OCI-LY1 (cell line): ENCODE data around the gene CSK.

Source experiments
- H2AFZ ChIP-seq: fragments of 200-600 bp; sonication (generic), shearing (Covaris generic); 2 replicates; pipeline ENCODE4 v1.6.0; 2014; ENCODE audit warnings: antibody characterized with exemption, mild to moderate bottlenecking, low read length
- H3F3A ChIP-seq: fragments of 200-600 bp; sonication (generic), shearing (Covaris generic); 2 replicates; pipeline ENCODE4 v1.6.0; 2014; ENCODE audit warnings: mild to moderate bottlenecking, antibody characterized with exemption, low read length, moderate library complexity; ENCODE audit not compliant: insufficient read depth
- H3K27ac ChIP-seq: fragments of 200-600 bp; sonication (generic); 2 replicates; pipeline ENCODE4 v1.5.1; 2014; ENCODE audit warnings: low read length, mixed run types, mild to moderate bottlenecking, low read depth; ENCODE audit not compliant: poor library complexity, severe bottlenecking
- H3K27me3 ChIP-seq: fragments of 200-600 bp; sonication (generic); 2 replicates; pipeline ENCODE4 v1.6.0; 2014; ENCODE audit warnings: antibody characterized with exemption, mild to moderate bottlenecking, low read length, moderate library complexity; ENCODE audit not compliant: insufficient read depth
- H3K36me3 ChIP-seq: fragments of 200-600 bp; sonication (generic); 2 replicates; pipeline ENCODE4 v1.6.1; 2014; ENCODE audit warnings: mild to moderate bottlenecking, antibody characterized with exemption, low read length, moderate library complexity, mixed read lengths; ENCODE audit not compliant: insufficient read depth
- H3K4me1 ChIP-seq: fragments of 200-600 bp; sonication (generic); 2 replicates; pipeline ENCODE4 v1.5.1; 2014; ENCODE audit warnings: mild to moderate bottlenecking, low read length, moderate library complexity; ENCODE audit not compliant: insufficient read depth, severe bottlenecking
- H3K4me2 ChIP-seq: fragments of 200-600 bp; sonication (generic), shearing (Covaris generic); 2 replicates; pipeline ENCODE4 v1.6.1; 2014; ENCODE audit warnings: low read length
- H3K4me3 ChIP-seq: fragments of 200-600 bp; sonication (generic); 2 replicates; pipeline ENCODE4 v1.5.1; 2014; ENCODE audit warnings: low read length, low read depth, mild to moderate bottlenecking, mixed read lengths; ENCODE audit not compliant: poor library complexity, severe bottlenecking
- H3K79me2 ChIP-seq: fragments of 200-600 bp; shearing (Covaris generic); 2 replicates; pipeline ENCODE4 v1.6.1; 2016; ENCODE audit warnings: mixed run types, low read length, mixed read lengths; ENCODE audit not compliant: insufficient read depth
- H3K9ac ChIP-seq: fragments of 200-600 bp; sonication (generic), shearing (Covaris generic); 2 replicates; pipeline ENCODE4 v1.6.1; 2014; ENCODE audit warnings: mild to moderate bottlenecking, low read length, mixed read lengths
- H3K9me2 ChIP-seq: fragments of 200-600 bp; sonication (generic), shearing (Covaris generic); 2 replicates; pipeline ENCODE4 v1.6.1; 2014; ENCODE audit warnings: low read depth, mild to moderate bottlenecking, low read length, mixed read lengths
- H3K9me3 ChIP-seq: fragments of 200-600 bp; shearing (Covaris generic); 2 replicates; pipeline ENCODE4 v1.6.1; 2014; ENCODE audit warnings: low read length, mixed read lengths
- H4K20me1 ChIP-seq: fragments of 200-600 bp; sonication (generic), shearing (Covaris generic); 2 replicates; pipeline ENCODE4 v1.6.0; 2016; ENCODE audit warnings: mild to moderate bottlenecking, low read length; ENCODE audit not compliant: insufficient read depth
- CTCF ChIP-seq: fragments of 200-600 bp; sonication (generic), shearing (Covaris generic); IDR thresholded peaks from 2 replicates; pipeline ENCODE4 v1.5.1; 2017; ENCODE audit warnings: mild to moderate bottlenecking, antibody characterized with exemption, low read length, moderate library complexity, mixed read lengths
- EZH2 ChIP-seq: fragments of 200-600 bp; sonication (generic), shearing (Covaris generic); IDR thresholded peaks from 2 replicates; pipeline ENCODE4 v1.8.0; 2017; ENCODE audit warnings: borderline replicate concordance, mixed run types, mild to moderate bottlenecking, antibody characterized with exemption, low read length, moderate library complexity, mixed read lengths

CSK gene

DNA sequence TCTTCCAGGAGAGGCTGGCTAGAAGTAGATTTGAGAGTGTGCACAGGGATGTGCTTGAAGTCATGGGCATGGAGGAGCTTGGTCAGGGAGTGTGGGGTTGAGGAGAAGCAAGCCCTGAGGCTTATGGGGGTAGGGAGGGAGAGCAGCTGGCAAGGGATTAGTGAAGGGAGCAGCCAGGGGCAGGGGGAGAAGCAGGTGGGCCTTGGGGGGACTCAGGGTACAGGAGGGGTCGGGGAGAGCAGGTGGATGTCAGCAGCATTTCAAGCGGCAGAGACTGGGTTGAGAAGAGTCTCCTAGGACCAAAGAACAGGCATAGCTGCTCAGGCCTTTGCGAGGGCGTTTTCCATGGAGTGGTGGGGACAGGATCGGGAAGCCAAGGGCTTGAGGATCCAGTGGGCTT lies 27.4 kb downstream of the CSK start:
- Histone ChIP-seq H3K79me2 (no peaks in the 10 kb centered on the region), H3K9me2 (no peaks in the 10 kb centered on the region), H3K27ac (no peak overlapping the region), H3K4me1 (no peaks in the 10 kb centered on the region), H3F3A (no peaks in the 10 kb centered on the region), H4K20me1 (no peaks in the 10 kb centered on the region), H3K9ac (no peak overlapping the region), H3K4me2 (no peak overlapping the region), H3K9me3 (no peaks in the 10 kb centered on the region), H3K27me3 (no peaks in the 10 kb centered on the region; the same call in 1 of the 2 replicates), H3K4me3 (no peak overlapping the region), H3K36me3 (peaks cover 11% of the 10 kb centered on the region), H2AFZ (no peak overlapping the region)
- TF ChIP-seq CTCF (no peak), EZH2 (no peak)

- Histone ChIP-seq H3K36me3 (peaks cover 4% of the 10 kb centered on the region; the same call in 1 of the 2 replicates), H3K4me1 (no peaks in the 10 kb centered on the region), H3F3A (no peaks in the 10 kb centered on the region), H3K79me2 (no peaks in the 10 kb centered on the region), H3K9ac (no peak overlapping the region), H2AFZ (no peak overlapping the region), H3K9me3 (no peaks in the 10 kb centered on the region), H3K4me3 (no peak overlapping the region), H3K27ac (no peak overlapping the region), H3K27me3 (no peaks in the 10 kb centered on the region; the same call in 1 of the 2 replicates), H3K4me2 (no peak overlapping the region), H3K9me2 (no peaks in the 10 kb centered on the region), H4K20me1 (no peaks in the 10 kb centered on the region)
- no peak for TF ChIP-seq CTCF
- TF ChIP-seq EZH2, result no peak
Observed at GRCh38 chr15:74809956-74810355, 28.1 kb downstream of the CSK start.

GRCh38 chr15:74812533-74812932 lies 30.7 kb downstream of the CSK start, which contains the start of gene LMAN1L:
TSS of gene LMAN1L (plus strand) at chr15:74812835. CDS start at chr15:74812855, 20 bp downstream.
- no peak within 1 kb of the TSS for H2AFZ ChIP-seq
- no peaks in the 10 kb centered on the region for H3F3A ChIP-seq
- H3K27me3 ChIP-seq, result no peaks in the 10 kb centered on the region; the same call in 1 of the 2 replicates
- TF ChIP-seq CTCF (no peak), EZH2 (no peak)
- H3K9me3 ChIP-seq, result no peaks in the 10 kb centered on the region
- no peak within 1 kb of the TSS for H3K4me3 ChIP-seq
- no peaks in the 10 kb centered on the region for H3K9me2 ChIP-seq
- H3K4me1 ChIP-seq, result peaks cover 7% of the 10 kb centered on the region
- H3K36me3 ChIP-seq, result no peaks in the 10 kb centered on the region
- no peaks in the 10 kb centered on the region for H4K20me1 ChIP-seq
- no peaks in the 10 kb centered on the region for H3K79me2 ChIP-seq
- H3K4me2 ChIP-seq, result no peak within 1 kb of the TSS
- no peak within 1 kb of the TSS for H3K9ac ChIP-seq
- no peak within 1 kb of the TSS for H3K27ac ChIP-seq
